GM12873 (cell line): ENCODE data around the gene PPP1R10.

Experiments used
- TF ChIP-seq, protein P1 (sequence below): IDR thresholded peaks from 2 replicates; pipeline ENCODE4 v1.5.1; 2012; ENCODE audit warnings: low read depth, mild to moderate bottlenecking, moderate library complexity, low read length, control low read depth; ENCODE audit not compliant: insufficient read depth; ENCODE audit errors: missing control alignments

PPP1R10 gene

DNA sequence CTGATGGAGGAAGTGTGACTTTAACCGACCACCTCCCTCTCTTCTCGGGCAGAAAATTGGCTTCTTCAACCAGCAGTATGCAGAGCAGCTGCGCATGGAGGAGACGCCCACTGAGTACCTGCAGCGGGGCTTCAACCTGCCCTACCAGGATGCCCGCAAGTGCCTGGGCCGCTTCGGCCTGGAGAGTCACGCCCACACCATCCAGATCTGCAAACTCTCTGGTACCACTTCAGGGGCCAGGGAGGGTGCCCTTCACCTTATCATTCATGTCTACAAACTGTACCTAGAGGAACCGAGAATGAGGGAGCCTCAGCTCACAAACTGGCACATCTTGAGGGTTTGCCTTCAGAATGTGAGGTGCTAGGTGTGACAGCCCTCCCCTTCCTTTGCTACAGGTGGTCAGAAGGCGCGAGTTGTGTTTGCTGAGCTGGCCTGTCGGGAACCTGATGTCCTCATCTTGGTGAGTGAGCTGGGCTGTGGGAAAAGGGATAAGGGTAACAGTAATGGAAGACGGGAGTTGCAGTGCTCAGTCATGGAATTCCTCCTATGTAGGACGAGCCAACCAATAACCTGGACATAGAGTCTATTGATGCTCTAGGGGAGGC is 27.2 kb downstream of the PPP1R10 start:
- TF ChIP-seq, protein P1, sequence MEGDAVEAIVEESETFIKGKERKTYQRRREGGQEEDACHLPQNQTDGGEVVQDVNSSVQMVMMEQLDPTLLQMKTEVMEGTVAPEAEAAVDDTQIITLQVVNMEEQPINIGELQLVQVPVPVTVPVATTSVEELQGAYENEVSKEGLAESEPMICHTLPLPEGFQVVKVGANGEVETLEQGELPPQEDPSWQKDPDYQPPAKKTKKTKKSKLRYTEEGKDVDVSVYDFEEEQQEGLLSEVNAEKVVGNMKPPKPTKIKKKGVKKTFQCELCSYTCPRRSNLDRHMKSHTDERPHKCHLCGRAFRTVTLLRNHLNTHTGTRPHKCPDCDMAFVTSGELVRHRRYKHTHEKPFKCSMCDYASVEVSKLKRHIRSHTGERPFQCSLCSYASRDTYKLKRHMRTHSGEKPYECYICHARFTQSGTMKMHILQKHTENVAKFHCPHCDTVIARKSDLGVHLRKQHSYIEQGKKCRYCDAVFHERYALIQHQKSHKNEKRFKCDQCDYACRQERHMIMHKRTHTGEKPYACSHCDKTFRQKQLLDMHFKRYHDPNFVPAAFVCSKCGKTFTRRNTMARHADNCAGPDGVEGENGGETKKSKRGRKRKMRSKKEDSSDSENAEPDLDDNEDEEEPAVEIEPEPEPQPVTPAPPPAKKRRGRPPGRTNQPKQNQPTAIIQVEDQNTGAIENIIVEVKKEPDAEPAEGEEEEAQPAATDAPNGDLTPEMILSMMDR: no peak

DNA sequence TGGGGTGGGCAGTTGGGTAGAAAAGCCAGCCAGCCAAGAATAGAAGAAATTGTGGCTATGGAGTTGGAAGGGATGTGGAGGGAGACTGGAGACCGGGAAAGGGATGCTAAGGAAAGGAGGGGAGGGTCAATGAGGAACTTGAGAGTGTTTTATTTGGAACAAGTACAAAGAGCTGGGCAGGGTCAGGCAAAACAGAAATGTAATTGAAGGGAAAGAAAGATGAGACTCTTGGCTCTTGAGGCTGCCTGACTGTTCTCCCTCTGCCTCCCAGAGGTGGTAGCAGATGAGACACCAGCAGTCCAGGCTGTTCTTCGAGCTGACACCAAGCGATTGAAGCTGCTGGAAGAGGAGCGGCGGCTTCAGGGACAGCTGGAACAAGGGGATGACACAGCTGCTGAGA is 33.1 kb downstream of the PPP1R10 start:
- TF ChIP-seq, protein P1: no peak

DNA sequence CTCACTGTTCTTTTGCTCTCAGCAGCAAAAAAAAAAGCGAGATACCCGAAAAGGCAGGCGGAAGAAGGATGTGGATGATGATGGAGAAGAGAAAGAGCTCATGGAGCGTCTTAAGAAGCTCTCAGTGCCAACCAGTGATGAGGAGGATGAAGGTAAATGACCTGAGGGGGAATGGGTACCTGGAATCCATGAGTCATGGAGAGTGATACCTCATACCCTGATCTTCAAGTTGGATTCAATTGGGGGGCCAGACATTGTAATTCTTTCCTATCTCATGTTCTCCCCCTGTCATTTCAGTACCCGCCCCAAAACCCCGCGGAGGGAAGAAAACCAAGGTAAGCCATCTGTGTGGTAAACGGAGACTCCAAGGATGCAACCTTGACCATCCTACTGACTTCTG is 39.0 kb downstream of the PPP1R10 start:
- TF ChIP-seq, protein P1: no peak

DNA sequence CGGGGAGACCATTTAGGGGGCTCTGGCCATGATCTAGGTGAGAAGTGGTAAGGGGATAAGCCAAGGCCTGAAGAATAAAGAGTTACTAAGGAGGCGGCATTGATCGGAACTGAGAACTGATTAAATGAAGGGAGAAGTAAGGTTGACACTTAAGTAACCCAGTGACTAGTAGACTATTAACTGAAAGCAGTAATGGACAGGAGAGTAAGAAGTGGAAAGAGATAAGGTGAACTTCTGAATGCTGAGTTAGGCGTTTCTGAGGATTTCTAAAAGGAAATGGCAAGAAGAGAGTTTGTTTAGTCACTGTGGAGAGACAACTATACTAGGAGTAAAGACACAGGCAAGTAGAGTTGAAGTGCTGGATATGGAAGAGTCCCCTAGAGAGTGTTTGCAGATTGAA is 43.9 kb downstream of the PPP1R10 start:
- TF ChIP-seq, protein P1: no peak

DNA sequence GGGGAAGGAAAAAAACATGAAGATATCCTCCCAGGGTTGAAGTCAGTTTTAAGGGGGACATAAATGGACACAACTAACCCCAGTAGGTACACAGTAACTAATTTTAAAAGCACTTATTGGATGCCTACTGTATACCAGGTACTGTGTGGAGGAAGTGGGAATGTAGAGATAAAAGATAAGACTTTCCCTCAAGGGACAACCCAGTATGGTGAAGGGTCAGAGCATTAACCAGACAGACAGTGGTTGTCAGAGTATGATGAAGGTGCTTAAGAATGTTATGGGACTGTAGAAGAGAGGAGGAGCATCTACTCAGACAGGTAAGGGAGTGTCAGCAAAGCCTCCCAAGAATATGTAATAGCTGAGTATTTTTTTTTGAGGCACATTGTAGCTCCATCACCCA is 44.9 kb downstream of the PPP1R10 start:
- TF ChIP-seq, protein P1: no peak

GRCh38 chr6:30571762-30572082 is 45.3 kb downstream of the PPP1R10 start:
- TF ChIP-seq, protein P1: no peak

DNA sequence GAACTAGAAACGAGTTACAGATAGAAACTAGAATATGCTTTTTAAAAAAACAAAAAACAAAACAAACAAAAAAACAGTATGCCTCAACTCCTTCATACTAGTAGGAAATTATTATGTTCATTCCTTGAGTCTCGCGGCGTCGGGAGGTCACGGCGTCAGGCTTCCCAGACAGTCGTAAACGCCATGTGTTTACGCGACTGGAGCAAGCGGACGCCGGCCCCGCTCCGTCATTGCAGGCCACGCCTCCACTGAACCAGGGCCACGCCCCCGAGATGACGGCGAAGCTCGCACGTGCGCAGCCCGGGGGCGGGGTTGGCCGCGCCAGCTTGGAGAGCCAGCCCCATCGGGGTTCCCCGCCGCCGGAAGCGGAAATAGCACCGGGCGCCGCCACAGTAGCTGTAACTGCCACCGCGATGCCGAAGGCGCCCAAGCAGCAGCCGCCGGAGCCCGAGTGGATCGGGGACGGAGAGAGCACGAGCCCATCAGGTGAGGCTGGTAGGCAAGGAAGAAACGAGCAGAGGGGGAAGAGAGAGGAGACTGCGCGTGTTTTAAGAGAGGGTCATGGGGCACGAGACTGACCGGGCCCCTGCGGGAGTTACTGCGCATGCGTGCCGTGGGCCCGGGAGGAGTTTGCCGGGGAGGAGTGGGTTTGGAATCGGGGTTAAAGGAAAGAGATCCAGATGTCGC is 45.8 kb downstream of the PPP1R10 start, which contains the start of gene ABCF1:
Gene ABCF1 (plus strand): TSS at position 368 of the 687 bp plus-strand sequence. CDS start 46 bp downstream, at position 414.
- TF ChIP-seq, protein P1: no peak
